Upper lobe of right lung (tissue), 1 donor: ENCODE data around the gene RNF41. TPM values are rescaled to one million over a fixed set of nuclear protein-coding genes. Genes with fewer than 3 reads are reported as not detected.
A peak's percentile ranks its signal among the peaks of the same experiment; 100 is the strongest.

Experiments used
- ATAC-seq: fragments of 200-7000 bp; cut with Tn5 transposase; one replicate; pipeline ENCODE4 v1.9.1; 2020; ENCODE audit warnings: mild to moderate bottlenecking, moderate library complexity
- DNase-seq: peaks from one replicate; pipeline ENCODE4 v3.0.0-alpha.2; 2020
- H3K27ac ChIP-seq: fragments of 200-600 bp; one replicate; pipeline ENCODE4 v1.8.0; 2022
- H3K27me3 ChIP-seq: fragments of 200-600 bp; one replicate; pipeline ENCODE4 v1.8.0; 2022; ENCODE audit warnings: mild to moderate bottlenecking
- H3K36me3 ChIP-seq: fragments of 200-600 bp; one replicate; pipeline ENCODE4 v1.8.0; 2022
- H3K4me1 ChIP-seq: fragments of 200-600 bp; one replicate; pipeline ENCODE4 v1.8.0; 2022
- H3K4me3 ChIP-seq: fragments of 200-600 bp; one replicate; pipeline ENCODE4 v1.8.0; 2022; ENCODE audit warnings: mild to moderate bottlenecking
- H3K9me3 ChIP-seq: fragments of 200-600 bp; one replicate; pipeline ENCODE4 v1.8.0; 2022
- intact Hi-C: fragments of 100-400 bp; cut with DNase I; formaldehyde crosslinking; loops from one replicate; pipeline ENCODE4 v1.11.0; 2022
- total RNA-seq: library from RNA; stranded (reverse); fragmentation: NEBNext Ultra II Directional; extraction: Animal tissue kit (Norgen Biotek cat#: 25700); gene quantifications from one replicate; pipeline ENCODE4 v1.2.1, GENCODE V29; 2021
- TF ChIP-seq, protein P1 (sequence below): fragments of 200-600 bp; IDR thresholded peaks from one replicate; pipeline ENCODE4 v1.8.0; 2022; ENCODE audit warnings: antibody characterized with exemption
- donor health status: DM: no; HTN: yes; CAD: no; lungs with severe emphysema.

RNF41 gene
- total RNA-seq, 1 donor from 2014 or later: 51.6 TPM

DNA sequence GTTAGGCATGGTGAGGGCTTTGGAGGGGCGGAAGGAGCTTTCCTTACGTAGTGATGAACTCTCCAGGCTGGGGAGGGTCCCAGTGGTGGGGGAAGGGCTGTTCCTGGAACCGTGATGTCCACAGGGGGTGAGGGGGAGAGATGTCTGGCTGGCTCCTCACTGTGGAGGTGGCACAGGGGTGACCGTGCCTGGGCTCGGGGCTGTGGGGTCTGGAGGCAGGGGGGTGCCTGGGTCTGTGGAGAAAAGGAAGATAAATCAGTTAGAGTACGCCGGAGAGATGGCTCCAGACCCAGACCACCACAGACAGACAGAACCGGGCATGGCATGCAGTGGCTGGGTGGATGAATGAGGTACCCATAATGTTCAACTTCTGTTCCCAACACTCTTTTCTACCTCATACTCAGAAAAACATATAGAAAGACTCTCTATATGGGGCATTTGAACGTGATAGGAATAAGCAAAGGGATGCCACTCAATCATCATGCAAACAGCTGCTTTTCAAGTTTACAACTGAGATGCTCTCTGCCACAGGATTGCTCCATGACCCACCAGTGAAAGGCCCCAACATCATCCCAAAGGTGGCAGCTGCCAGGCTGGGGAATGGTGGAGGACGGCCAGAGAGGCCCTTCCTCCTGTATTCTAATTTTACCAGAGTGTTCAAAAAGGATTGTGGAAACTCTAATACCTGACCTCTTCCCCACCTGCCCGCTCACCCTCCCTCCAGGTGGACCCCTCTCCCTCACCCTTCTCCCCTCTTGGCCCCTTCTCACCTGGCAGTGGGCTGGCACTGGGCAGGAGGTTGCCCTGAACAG, 58.0 kb downstream of the RNF41 start:
- DNase-seq: no peak
- intact Hi-C loops: no loop called here
- Histone ChIP-seq H3K4me3 (no peak overlapping the region), H3K27me3 (no peaks in the 10 kb centered on the region), H3K27ac (no peak overlapping the region), H3K9me3 (no peaks in the 10 kb centered on the region), H3K36me3 (peaks cover 90% of the 10 kb centered on the region), H3K4me1 (peaks cover 21% of the 10 kb centered on the region)
- TF ChIP-seq, protein P1, sequence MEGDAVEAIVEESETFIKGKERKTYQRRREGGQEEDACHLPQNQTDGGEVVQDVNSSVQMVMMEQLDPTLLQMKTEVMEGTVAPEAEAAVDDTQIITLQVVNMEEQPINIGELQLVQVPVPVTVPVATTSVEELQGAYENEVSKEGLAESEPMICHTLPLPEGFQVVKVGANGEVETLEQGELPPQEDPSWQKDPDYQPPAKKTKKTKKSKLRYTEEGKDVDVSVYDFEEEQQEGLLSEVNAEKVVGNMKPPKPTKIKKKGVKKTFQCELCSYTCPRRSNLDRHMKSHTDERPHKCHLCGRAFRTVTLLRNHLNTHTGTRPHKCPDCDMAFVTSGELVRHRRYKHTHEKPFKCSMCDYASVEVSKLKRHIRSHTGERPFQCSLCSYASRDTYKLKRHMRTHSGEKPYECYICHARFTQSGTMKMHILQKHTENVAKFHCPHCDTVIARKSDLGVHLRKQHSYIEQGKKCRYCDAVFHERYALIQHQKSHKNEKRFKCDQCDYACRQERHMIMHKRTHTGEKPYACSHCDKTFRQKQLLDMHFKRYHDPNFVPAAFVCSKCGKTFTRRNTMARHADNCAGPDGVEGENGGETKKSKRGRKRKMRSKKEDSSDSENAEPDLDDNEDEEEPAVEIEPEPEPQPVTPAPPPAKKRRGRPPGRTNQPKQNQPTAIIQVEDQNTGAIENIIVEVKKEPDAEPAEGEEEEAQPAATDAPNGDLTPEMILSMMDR: no peak
- no peak for ATAC-seq

DNA sequence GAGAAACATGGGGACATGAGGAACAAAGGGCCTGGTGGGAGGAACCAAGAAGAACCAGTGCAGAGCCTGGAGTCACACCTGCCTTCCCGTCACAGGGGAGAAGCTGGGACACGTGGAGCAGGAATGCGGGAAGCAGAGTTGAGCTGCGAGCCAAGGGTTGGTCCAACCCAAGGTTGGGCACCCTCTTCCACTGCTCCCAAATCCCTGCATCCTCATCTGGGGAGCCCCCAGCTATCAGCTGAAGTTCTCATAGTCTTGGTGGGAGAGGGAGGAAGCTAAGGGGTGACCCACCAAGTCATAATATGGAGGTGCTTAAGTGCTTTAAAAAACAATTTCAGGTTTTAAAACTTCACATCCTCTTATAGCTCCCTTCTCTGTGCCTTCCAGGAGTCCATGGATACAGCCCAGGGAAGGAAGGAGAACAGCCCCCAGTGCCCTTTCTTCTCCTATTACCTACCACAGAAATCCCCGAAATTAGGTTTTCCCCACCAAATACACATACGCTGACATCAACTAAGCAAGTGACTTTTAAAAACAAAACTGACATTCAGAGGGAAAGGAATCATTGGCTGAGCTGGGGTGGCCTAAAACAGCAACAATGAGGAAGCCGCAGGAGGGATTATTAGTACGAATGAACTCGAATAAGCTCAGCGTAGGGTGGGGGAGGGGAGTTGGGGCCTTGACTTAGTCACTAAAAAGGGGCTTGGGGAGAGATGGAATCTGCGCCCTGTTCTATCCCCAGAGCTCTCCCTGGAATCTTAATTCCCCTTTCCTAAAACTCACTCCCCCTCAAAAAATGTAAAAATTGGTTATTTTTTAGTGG, 59.0 kb downstream of the RNF41 start:
- DNase-seq: no peak

DNA sequence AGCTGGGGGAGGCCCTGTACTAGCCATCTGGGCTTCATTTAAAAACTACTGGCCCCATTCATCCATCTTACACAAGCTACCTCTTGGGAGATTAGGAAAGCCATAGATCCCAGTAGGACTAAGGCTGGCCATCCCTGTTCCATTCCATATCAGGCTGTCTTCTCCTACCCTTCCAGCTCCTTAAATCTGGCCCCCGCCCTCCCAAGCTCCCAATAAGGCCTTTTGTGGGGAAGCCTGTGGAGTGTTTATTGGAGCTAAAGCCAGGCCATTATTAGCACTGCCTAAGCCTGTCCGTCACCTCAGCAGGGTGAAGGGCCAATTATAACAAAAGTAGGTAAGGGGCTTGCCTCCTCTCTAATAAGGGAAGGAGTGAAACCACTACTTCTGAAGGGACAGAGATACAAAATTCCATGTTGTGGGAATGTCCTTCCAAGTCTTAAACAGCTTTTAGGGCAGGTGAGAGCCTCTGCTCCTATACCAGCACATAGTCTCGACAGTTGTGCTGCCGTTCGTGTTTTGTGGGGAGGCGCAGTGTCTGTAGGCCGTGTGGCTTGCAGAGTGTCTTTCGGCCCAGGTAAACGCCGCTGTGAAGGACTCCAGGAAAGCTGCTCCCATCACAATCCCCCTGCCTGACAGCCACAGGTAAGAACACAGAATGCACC, 59.9 kb downstream of the RNF41 start:
- DNase-seq: no peak
- Histone ChIP-seq H3K4me3 (no peak overlapping the region), H3K27ac (no peak overlapping the region)

More for the DNA sequence above, 59.0 kb downstream of the RNF41 start:
- Histone ChIP-seq H3K36me3 (peaks cover 80% of the 10 kb centered on the region), H3K27me3 (no peaks in the 10 kb centered on the region), H3K27ac (no peak overlapping the region), H3K4me3 (no peak overlapping the region), H3K4me1 (peaks cover 21% of the 10 kb centered on the region), H3K9me3 (no peaks in the 10 kb centered on the region)
- TF ChIP-seq, protein P1: no peak
- intact Hi-C loops: no loop called here
- no peak for ATAC-seq

DNA sequence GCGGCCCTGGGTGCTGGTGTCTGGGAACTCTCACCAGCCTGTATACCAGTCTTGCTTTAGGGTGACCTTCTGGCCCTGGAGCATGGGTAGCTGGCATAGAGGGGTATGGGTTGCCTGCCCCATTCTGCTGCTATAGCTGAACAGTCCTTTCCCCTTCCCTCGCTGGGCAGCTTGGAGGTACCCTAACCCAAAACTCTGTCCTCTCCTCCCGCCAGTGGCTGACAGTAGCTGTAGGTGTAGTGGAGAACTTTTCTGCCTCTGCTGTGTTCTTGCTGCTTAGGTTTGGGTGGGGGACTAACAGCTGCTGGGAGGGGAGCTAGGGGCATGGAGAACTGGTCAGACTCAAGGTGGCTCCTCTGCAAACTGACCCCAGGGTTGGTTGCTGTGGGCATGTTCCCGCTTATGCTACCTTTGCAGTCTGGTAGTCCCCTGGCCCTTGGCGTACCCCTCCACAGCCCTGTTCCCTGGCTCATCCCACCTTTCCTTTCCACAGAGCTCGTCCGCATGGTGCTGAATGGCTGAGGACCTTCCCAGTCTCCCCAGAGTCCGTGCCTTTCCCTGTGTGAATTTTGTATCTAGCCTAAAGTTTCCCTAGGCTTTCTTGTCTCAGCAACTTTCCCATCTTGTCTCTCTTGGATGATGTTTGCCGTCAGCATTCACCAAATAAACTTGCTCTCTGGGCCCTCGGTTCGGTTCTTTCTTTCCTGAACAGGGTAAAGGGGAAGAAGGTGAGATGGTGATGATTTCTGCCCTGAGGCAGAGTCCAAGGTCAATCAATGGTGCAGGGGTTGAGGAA, 60.6 kb downstream of the RNF41 start:
- intact Hi-C loops: no loop called here
- TF ChIP-seq, protein P1: no peak
- DNase-seq: no peak
- no peak for ATAC-seq
- peak overlapping the region; percentile 96 for H3K27ac ChIP-seq
- peaks cover 65% of the 10 kb centered on the region for H3K36me3 ChIP-seq
- no peaks in the 10 kb centered on the region for H3K9me3 ChIP-seq
- H3K27me3 ChIP-seq: no peaks in the 10 kb centered on the region
- peaks cover 21% of the 10 kb centered on the region for H3K4me1 ChIP-seq
- H3K4me3 ChIP-seq: peak overlapping the region; percentile 84

More for the DNA sequence above, 59.9 kb downstream of the RNF41 start:
- intact Hi-C loops: no loop called here
- Histone ChIP-seq H3K27me3 (no peaks in the 10 kb centered on the region), H3K36me3 (peaks cover 72% of the 10 kb centered on the region), H3K4me1 (peaks cover 21% of the 10 kb centered on the region), H3K9me3 (no peaks in the 10 kb centered on the region)
- TF ChIP-seq, protein P1: no peak
- ATAC-seq: no peak

DNA sequence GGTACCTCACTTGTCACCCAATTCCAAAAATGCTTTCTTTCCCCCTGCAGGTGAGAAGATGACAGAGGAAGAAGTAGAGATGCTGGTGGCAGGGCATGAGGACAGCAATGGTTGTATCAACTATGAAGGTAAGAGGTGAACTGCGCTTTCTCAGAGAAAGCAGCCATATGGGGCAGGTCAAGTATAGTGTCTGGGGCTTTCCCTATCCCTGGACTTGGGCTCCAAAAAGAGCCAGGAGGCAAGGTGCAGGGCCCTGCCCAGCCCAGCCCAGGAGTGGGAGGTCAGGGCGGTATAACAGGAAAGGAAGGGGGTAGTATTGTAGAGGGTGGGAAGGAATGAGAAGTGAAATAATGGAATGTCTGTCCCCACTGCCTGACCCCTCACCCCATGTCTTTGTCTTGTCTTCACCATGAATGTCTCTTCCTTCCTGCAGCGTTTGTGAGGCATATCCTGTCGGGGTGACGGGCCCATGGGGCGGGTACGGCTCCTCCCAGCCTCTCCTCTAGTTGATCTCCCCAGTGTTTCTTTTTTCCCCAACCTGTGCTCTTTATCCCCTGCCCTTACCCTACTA, 61.4 kb downstream of the RNF41 start:
- DNase-seq (no peak), ATAC-seq (no peak)
- intact Hi-C loops: no loop called here
- TF ChIP-seq, protein P1: no peak
- no peaks in the 10 kb centered on the region for H3K27me3 ChIP-seq
- no peaks in the 10 kb centered on the region for H3K9me3 ChIP-seq
- H3K27ac ChIP-seq: peak overlapping the region; percentile 96
- H3K4me3 ChIP-seq: peak overlapping the region; percentile 84
- peaks cover 58% of the 10 kb centered on the region for H3K36me3 ChIP-seq
- H3K4me1 ChIP-seq: peaks cover 21% of the 10 kb centered on the region
